ENCODE measurements around the gene MEF2A. TPM values are rescaled to one million over a fixed set of nuclear protein-coding genes. Genes with fewer than 3 reads are reported as not detected.

MEF2A gene
- total RNA-seq, 4 donors from 2014 or later: 16.9 to 47.5 (median 24.3) TPM

GRCh38 chr15:99673111-99673510 is 107.3 kb downstream of the MEF2A start:
- Histone ChIP-seq H3K9me3 (no peaks in the 10 kb centered on the region), H3K27ac (no peak overlapping the region), H3K4me3 (no peak overlapping the region), H3K4me1 (no peaks in the 10 kb centered on the region), H3K36me3 (peaks cover 0 to 56% (median 11%) of the 10 kb centered on the region in 3 donors), H3K27me3 (no peaks in the 10 kb centered on the region)
- TF ChIP-seq POLR2A (IDR thresholded peaks at IDR 0.05) (no peak), CTCF (IDR thresholded peaks at IDR 0.05) (no peak)
- intact Hi-C loops (cut with DNase I): no loop called here
- DNase-seq: no peak
- 96 to 100% methylated on average over 1 of the region's 1 CpG for WGBS, 2 donors

GRCh38 chr15:99674279-99674678 is 108.5 kb downstream of the MEF2A start:
- Histone ChIP-seq H3K36me3 (peaks cover 9 to 68% (median 11%) of the 10 kb centered on the region in 3 donors), H3K9me3 (no peaks in the 10 kb centered on the region), H3K4me1 (no peaks in the 10 kb centered on the region), H3K4me3 (no peak overlapping the region), H3K27ac (no peak overlapping the region), H3K27me3 (no peaks in the 10 kb centered on the region)
- intact Hi-C loops (cut with DNase I): no loop called here
- DNase-seq: no peak
- TF ChIP-seq POLR2A (IDR thresholded peaks at IDR 0.05) (no peak), CTCF (IDR thresholded peaks at IDR 0.05) (no peak)
- 82 to 89% methylated on average over 2 of the region's 2 CpGs for WGBS, 2 donors

GRCh38 chr15:99677540-99678134 is 111.9 kb downstream of the MEF2A start:
- no peak for DNase-seq

GRCh38 chr15:99680276-99680675 is 114.5 kb downstream of the MEF2A start:
- intact Hi-C loops (cut with DNase I): no loop called here
- Histone ChIP-seq H3K4me1 (no peaks in the 10 kb centered on the region), H3K27ac (no peak overlapping the region), H3K9me3 (no peaks in the 10 kb centered on the region), H3K4me3 (no peak overlapping the region), H3K36me3 (peaks cover 3 to 66% (median 9%) of the 10 kb centered on the region in 3 donors), H3K27me3 (no peaks in the 10 kb centered on the region)
- no peak for DNase-seq
- no peak for TF ChIP-seq CTCF (IDR thresholded peaks at IDR 0.05)
- no peak for TF ChIP-seq POLR2A (IDR thresholded peaks at IDR 0.05)

More at GRCh38 chr15:99677540-99678134, 111.9 kb downstream of the MEF2A start:
- no peak overlapping the region for H3K4me3 ChIP-seq
- no peaks in the 10 kb centered on the region for H3K9me3 ChIP-seq
- 88 to 89% methylated on average over 4 of the region's 4 CpGs for WGBS, 2 donors
- TF ChIP-seq CTCF (IDR thresholded peaks at IDR 0.05) (no peak), POLR2A (IDR thresholded peaks at IDR 0.05) (no peak)
- intact Hi-C loops (cut with DNase I): no loop called here
- H3K36me3 ChIP-seq: peaks cover 9 to 68% (median 11%) of the 10 kb centered on the region in 3 donors
- no peak overlapping the region for H3K27ac ChIP-seq
- no peaks in the 10 kb centered on the region for H3K27me3 ChIP-seq
- H3K4me1 ChIP-seq: no peaks in the 10 kb centered on the region

- 87 to 100% methylated on average over 1 of the region's 1 CpG for WGBS, 2 donors
Measured at GRCh38 chr15:99681990-99682389, 116.2 kb downstream of the MEF2A start.

More at GRCh38 chr15:99681990-99682389, 116.2 kb downstream of the MEF2A start:
- DNase-seq: no peak
- intact Hi-C loops (cut with DNase I): no loop called here
- H3K4me1 ChIP-seq: no peaks in the 10 kb centered on the region
- no peak overlapping the region for H3K4me3 ChIP-seq
- H3K36me3 ChIP-seq: peaks cover 0 to 58% (median 9%) of the 10 kb centered on the region in 3 donors
- H3K27ac ChIP-seq: peak overlapping the region in 2 of 4 donors; percentile 5 to 38
- H3K27me3 ChIP-seq: no peaks in the 10 kb centered on the region
- H3K9me3 ChIP-seq: peaks cover 0 to 5% (median 0%) of the 10 kb centered on the region in 3 donors
- TF ChIP-seq CTCF (IDR thresholded peaks at IDR 0.05): no peak
- no peak for TF ChIP-seq POLR2A (IDR thresholded peaks at IDR 0.05)
